Mesenchymal stem cell (in vitro differentiated cells and primary cell): ENCODE measurements around the gene IL16.

Experiments
- DNase-seq: peaks from one replicate; pipeline ENCODE4 v3.0.0-alpha.2; 2013
- H2AFZ ChIP-seq: one replicate; pipeline ENCODE4 v1.6.1; 2013; ENCODE audit warnings: low read depth, mild to moderate bottlenecking, control low read depth, inconsistent platforms, low read length, moderate library complexity
- H2AK5ac ChIP-seq: 2 replicates; pipeline ENCODE4 v1.6.1; 2013; ENCODE audit warnings: low read length, moderate library complexity, mild to moderate bottlenecking, inconsistent platforms; ENCODE audit not compliant: severe bottlenecking
- H2BK120ac ChIP-seq: one replicate; pipeline ENCODE4 v1.6.1; 2013; ENCODE audit warnings: low read depth, mild to moderate bottlenecking, inconsistent platforms, low read length, moderate library complexity
- H2BK12ac ChIP-seq, 2 experiments: one replicate each; pipeline ENCODE4 v1.6.1; 2013; ENCODE audit warnings: inconsistent platforms in 2 of 2, low read length in 2 of 2, mild to moderate bottlenecking in 2 of 2, moderate library complexity in 2 of 2, control low read depth in 1 of 2
- H2BK15ac ChIP-seq: one replicate; pipeline ENCODE4 v1.6.1; 2013; ENCODE audit warnings: mild to moderate bottlenecking, low read depth, inconsistent platforms; ENCODE audit not compliant: poor library complexity, severe bottlenecking
- H2BK5ac ChIP-seq: 2 replicates; pipeline ENCODE4 v1.6.1; 2013; ENCODE audit warnings: low read depth, mild to moderate bottlenecking, low read length, control low read depth, inconsistent platforms; ENCODE audit not compliant: poor library complexity, severe bottlenecking
- H3K14ac ChIP-seq, 2 experiments: one replicate each; pipeline ENCODE4 v1.6.1; 2013; ENCODE audit warnings: inconsistent platforms in 2 of 2, low read length in 2 of 2, control low read depth in 1 of 2, mild to moderate bottlenecking in 1 of 2, moderate library complexity in 1 of 2
- H3K18ac ChIP-seq, 2 experiments: one replicate each; pipeline ENCODE4 v1.6.1; 2013; ENCODE audit warnings: inconsistent platforms in 2 of 2, low read length in 2 of 2, control low read depth in 1 of 2, low read depth in 1 of 2, mild to moderate bottlenecking in 1 of 2
- H3K23ac ChIP-seq, 2 experiments: one replicate each; pipeline ENCODE4 v1.6.1; 2013; ENCODE audit warnings: inconsistent platforms in 2 of 2, low read length in 2 of 2, mild to moderate bottlenecking in 2 of 2, moderate library complexity in 2 of 2, control low read depth in 1 of 2
- H3K27ac ChIP-seq: 2 replicates; pipeline ENCODE4 v1.5.1; 2013; ENCODE audit warnings: mild to moderate bottlenecking, moderate library complexity, low read length, control low read depth, inconsistent platforms; ENCODE audit not compliant: poor library complexity, severe bottlenecking
- H3K27me3 ChIP-seq, 2 experiments: 2 replicates each; pipeline versions ENCODE4 v1.6.1 to v1.7.0; 2013; ENCODE audit warnings: low read length in 2 of 2, mild to moderate bottlenecking in 2 of 2, moderate library complexity in 2 of 2, control low read depth in 1 of 2, inconsistent platforms in 1 of 2; ENCODE audit not compliant: control insufficient read depth in 1 of 2, insufficient read depth in 1 of 2
- H3K36me3 ChIP-seq, 2 experiments: 2 replicates each; pipeline versions ENCODE4 v1.6.1 to v1.7.0; 2013; ENCODE audit warnings: low read length in 2 of 2, control low read depth in 1 of 2, inconsistent platforms in 1 of 2, low read depth in 1 of 2, mild to moderate bottlenecking in 1 of 2; ENCODE audit not compliant: insufficient read depth in 2 of 2, control insufficient read depth in 1 of 2
- H3K4ac ChIP-seq, 2 experiments: one replicate each; pipeline ENCODE4 v1.6.1; 2013; ENCODE audit warnings: inconsistent platforms in 2 of 2, low read length in 2 of 2, mild to moderate bottlenecking in 2 of 2, moderate library complexity in 2 of 2, control low read depth in 1 of 2, low read depth in 1 of 2
- H3K4me1 ChIP-seq: 2 replicates; pipeline ENCODE4 v1.6.1; 2013; ENCODE audit warnings: low read depth, low read length, control low read depth; ENCODE audit not compliant: control insufficient read depth, insufficient read depth
- H3K4me2 ChIP-seq: 2 replicates; pipeline ENCODE4 v1.6.1; 2013; ENCODE audit warnings: low read length, mild to moderate bottlenecking, inconsistent platforms; ENCODE audit not compliant: poor library complexity, severe bottlenecking
- H3K4me3 ChIP-seq, 2 experiments: 2 replicates each; pipeline versions ENCODE4 v1.5.1 to v1.7.0; 2013; ENCODE audit warnings: low read length in 2 of 2, mild to moderate bottlenecking in 2 of 2, control low read depth in 1 of 2, low read depth in 1 of 2; ENCODE audit not compliant: insufficient read depth in 1 of 2
- H3K79me1 ChIP-seq: replicated peaks from 2 replicates; pipeline ENCODE4 v1.6.1; 2013; ENCODE audit warnings: mild to moderate bottlenecking, control low read depth, low read length, inconsistent platforms; ENCODE audit not compliant: poor library complexity, severe bottlenecking
- H3K9ac ChIP-seq: 2 replicates; pipeline ENCODE4 v1.7.0; 2013; ENCODE audit warnings: mild to moderate bottlenecking, low read length, moderate library complexity
- H3K9me3 ChIP-seq: 2 replicates; pipeline ENCODE4 v1.7.0; 2013; ENCODE audit warnings: mild to moderate bottlenecking, low read length; ENCODE audit not compliant: control insufficient read depth
- H4K8ac ChIP-seq: one replicate; pipeline ENCODE4 v1.6.1; 2013; ENCODE audit warnings: inconsistent platforms, mild to moderate bottlenecking, low read length, moderate library complexity
- H4K91ac ChIP-seq: one replicate; pipeline ENCODE4 v1.6.1; 2013; ENCODE audit warnings: mild to moderate bottlenecking, low read length, inconsistent platforms
- WGBS: methylation state at CpG from one replicate; pipeline ENCODE4 v1.1.7; 2013; ENCODE audit warnings: mixed read lengths; 5-methylcytosine and 5-hydroxymethylcytosine counted together

Gene IL16

GRCh38 chr15:81341351-81341750, 144.7 kb downstream of the IL16 start:
- Histone ChIP-seq H2BK15ac (no peak overlapping the region), H2AFZ (no peak overlapping the region), H3K9ac (no peak overlapping the region), H3K14ac (no peak overlapping the region), H3K36me3 (no peaks in the 10 kb centered on the region), H2BK12ac (no peak overlapping the region), H3K4me3 (no peak overlapping the region), H3K18ac (no peak overlapping the region), H4K8ac (no peak overlapping the region), H3K23ac (no peak overlapping the region), H3K27ac (no peak overlapping the region), H3K79me1 (no peaks in the 10 kb centered on the region), H2BK120ac (no peak overlapping the region), H3K9me3 (no peaks in the 10 kb centered on the region), H3K4me1 (peaks cover 3% of the 10 kb centered on the region), H4K91ac (no peak overlapping the region), H3K4me2 (no peak overlapping the region), H2AK5ac (no peak overlapping the region), H3K27me3 (peaks cover 18 to 52% of the 10 kb centered on the region in 2 experiments), H2BK5ac (no peak overlapping the region), H3K4ac (no peak overlapping the region)
- WGBS, result 77% methylated on average over 3 of the region's 4 CpGs
- DNase-seq, result no peak

- no peak overlapping the region for H3K4ac ChIP-seq
- no peak overlapping the region for H3K18ac ChIP-seq
- no peak overlapping the region for H3K14ac ChIP-seq
- no peak overlapping the region for H3K4me3 ChIP-seq
- 81% methylated on average over 4 of the region's 4 CpGs for WGBS
- peaks cover 26 to 72% of the 10 kb centered on the region in 2 experiments for H3K27me3 ChIP-seq
- H3K4me1 ChIP-seq, result peaks cover 2% of the 10 kb centered on the region
- no peak overlapping the region for H2AK5ac ChIP-seq
- no peak overlapping the region for H3K23ac ChIP-seq
- H3K79me1 ChIP-seq, result no peaks in the 10 kb centered on the region
- no peak overlapping the region for H3K9ac ChIP-seq
- no peak overlapping the region for H2BK120ac ChIP-seq
- no peaks in the 10 kb centered on the region for H3K36me3 ChIP-seq
- DNase-seq, result no peak
- no peak overlapping the region for H3K4me2 ChIP-seq
- no peak overlapping the region for H3K27ac ChIP-seq
- H3K9me3 ChIP-seq, result no peaks in the 10 kb centered on the region
- H4K91ac ChIP-seq, result no peak overlapping the region
- no peak overlapping the region for H2BK5ac ChIP-seq
- H4K8ac ChIP-seq, result no peak overlapping the region
- H2BK12ac ChIP-seq, result no peak overlapping the region
- no peak overlapping the region for H2BK15ac ChIP-seq
- no peak overlapping the region for H2AFZ ChIP-seq
These were observed 146.7 kb downstream of the IL16 start for GRCh38 chr15:81343371-81343770.

DNA sequence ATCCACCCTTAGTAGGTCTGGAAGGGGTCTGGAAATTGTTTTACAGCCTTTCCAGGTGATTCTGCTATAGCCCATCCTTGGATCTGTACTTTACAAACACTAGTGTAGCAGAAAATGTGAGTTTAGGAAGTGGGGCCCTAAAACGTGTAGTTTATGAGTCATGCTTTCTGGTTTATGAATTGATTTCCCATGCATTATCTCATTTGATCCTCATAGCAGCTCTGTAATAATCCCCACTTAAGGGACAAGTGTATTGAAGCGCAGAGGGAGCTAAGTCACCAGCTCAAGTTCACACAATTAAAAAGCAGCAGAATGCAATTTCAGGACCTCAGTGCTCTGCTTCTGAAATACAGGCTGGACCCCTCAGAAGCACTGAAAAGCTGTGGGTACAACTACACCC, 149.9 kb downstream of the IL16 start:
- no peak overlapping the region for H2BK12ac ChIP-seq
- no peak overlapping the region for H2BK15ac ChIP-seq
- peaks cover 20 to 64% of the 10 kb centered on the region in 2 experiments for H3K27me3 ChIP-seq
- no peak overlapping the region for H3K9ac ChIP-seq
- no peak overlapping the region for H2BK5ac ChIP-seq
- no peak overlapping the region for H3K4me2 ChIP-seq
- no peaks in the 10 kb centered on the region for H3K36me3 ChIP-seq
- H3K9me3 ChIP-seq, result no peaks in the 10 kb centered on the region
- H2AFZ ChIP-seq, result no peak overlapping the region
- H3K23ac ChIP-seq, result no peak overlapping the region
- H3K18ac ChIP-seq, result no peak overlapping the region
- H2BK120ac ChIP-seq, result no peak overlapping the region
- no peak overlapping the region for H3K14ac ChIP-seq
- WGBS, result 72% methylated on average over 2 of the region's 2 CpGs
- H3K27ac ChIP-seq, result no peak overlapping the region
- H3K4ac ChIP-seq, result no peak overlapping the region
- no peaks in the 10 kb centered on the region for H3K4me1 ChIP-seq
- H4K8ac ChIP-seq, result no peak overlapping the region
- DNase-seq, result no peak
- H2AK5ac ChIP-seq, result no peak overlapping the region
- no peak overlapping the region for H3K4me3 ChIP-seq
- no peaks in the 10 kb centered on the region for H3K79me1 ChIP-seq
- H4K91ac ChIP-seq, result no peak overlapping the region

DNA sequence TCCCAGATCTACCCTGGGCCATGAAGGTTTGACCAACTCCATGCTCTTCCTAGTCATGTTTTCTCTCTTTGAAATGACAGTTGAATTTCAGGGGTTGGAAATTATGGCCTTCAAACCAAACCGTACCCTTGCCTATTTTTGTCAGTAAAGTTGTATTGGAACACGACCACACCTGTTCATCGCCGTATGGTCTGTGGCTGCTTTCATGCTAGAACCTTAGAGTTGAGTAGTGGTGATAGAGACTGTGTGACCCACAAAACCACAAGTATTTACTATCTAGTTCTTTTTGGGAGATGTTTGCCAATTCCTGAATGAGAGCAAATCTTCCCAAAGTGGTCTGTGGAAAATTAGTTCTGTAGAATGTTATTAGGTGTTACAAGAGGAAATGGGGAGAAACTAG, 151.2 kb downstream of the IL16 start:
- Histone ChIP-seq H3K4ac (no peak overlapping the region), H3K23ac (no peak overlapping the region), H2BK5ac (no peak overlapping the region), H4K91ac (no peak overlapping the region), H3K4me2 (no peak overlapping the region), H3K27ac (no peak overlapping the region), H3K36me3 (no peaks in the 10 kb centered on the region), H3K4me1 (no peaks in the 10 kb centered on the region), H3K14ac (no peak overlapping the region), H2AK5ac (no peak overlapping the region), H2AFZ (no peak overlapping the region), H3K27me3 (peaks cover 19 to 53% of the 10 kb centered on the region in 2 experiments), H3K9ac (no peak overlapping the region), H2BK12ac (no peak overlapping the region), H2BK15ac (no peak overlapping the region), H3K18ac (no peak overlapping the region), H4K8ac (no peak overlapping the region), H2BK120ac (no peak overlapping the region), H3K79me1 (no peaks in the 10 kb centered on the region), H3K4me3 (no peak overlapping the region), H3K9me3 (no peaks in the 10 kb centered on the region)
- 91% methylated on average over 4 of the region's 4 CpGs for WGBS
- no peak for DNase-seq
